Loucy (cell line): ENCODE measurements around the gene NELFE.

Experiments
- H2AFZ ChIP-seq: fragments of 200-600 bp; sonication (generic); 2 replicates; pipeline ENCODE4 v1.6.0; 2016; ENCODE audit warnings: antibody characterized with exemption, mild to moderate bottlenecking, low read length, moderate library complexity
- H3F3A ChIP-seq: fragments of 200-600 bp; 2 replicates; pipeline ENCODE4 v1.6.0; 2016; ENCODE audit warnings: antibody characterized with exemption, low read depth, mild to moderate bottlenecking
- H3K27me3 ChIP-seq: fragments of 200-600 bp; sonication (generic); 2 replicates; pipeline ENCODE4 v1.6.1; 2014; ENCODE audit warnings: low read length, mild to moderate bottlenecking; ENCODE audit not compliant: insufficient read depth, poor library complexity, severe bottlenecking
- H3K36me3 ChIP-seq: fragments of 200-600 bp; sonication (generic); 2 replicates; pipeline ENCODE4 v1.6.1; 2016; ENCODE audit warnings: low read length; ENCODE audit not compliant: insufficient read depth
- H3K4me1 ChIP-seq: fragments of 200-600 bp; sonication (generic); 2 replicates; pipeline ENCODE4 v1.5.1; 2014; ENCODE audit warnings: low read length, mild to moderate bottlenecking; ENCODE audit not compliant: insufficient read depth, poor library complexity, severe bottlenecking
- H3K4me2 ChIP-seq: fragments of 200-600 bp; sonication (generic); 2 replicates; pipeline ENCODE4 v1.6.0; 2014; ENCODE audit warnings: antibody characterized with exemption, low read length, low read depth, mild to moderate bottlenecking; ENCODE audit not compliant: poor library complexity, severe bottlenecking
- H3K4me3 ChIP-seq: fragments of 200-600 bp; sonication (generic); 2 replicates; pipeline ENCODE4 v1.5.1; 2014; ENCODE audit warnings: low read length, mild to moderate bottlenecking, mixed read lengths; ENCODE audit not compliant: poor library complexity, severe bottlenecking
- H3K79me2 ChIP-seq: fragments of 200-600 bp; sonication (generic); 2 replicates; pipeline ENCODE4 v1.6.1; 2014; ENCODE audit warnings: low read length; ENCODE audit not compliant: insufficient read depth
- H3K9ac ChIP-seq: fragments of 200-600 bp; sonication (generic); 2 replicates; pipeline ENCODE4 v1.6.0; 2014; ENCODE audit warnings: mild to moderate bottlenecking, low read depth, low read length, moderate library complexity; ENCODE audit not compliant: poor library complexity, severe bottlenecking
- H3K9me2 ChIP-seq: fragments of 200-600 bp; sonication (generic); replicated peaks from 2 replicates; pipeline ENCODE4 v1.6.1; 2016; ENCODE audit warnings: low read depth, low read length, mixed read lengths
- H3K9me3 ChIP-seq: fragments of 200-600 bp; sonication (generic); 2 replicates; pipeline ENCODE4 v1.6.1; 2014; ENCODE audit warnings: mild to moderate bottlenecking, antibody characterized with exemption, low read length, low read depth; ENCODE audit not compliant: insufficient read depth
- H4K20me1 ChIP-seq: fragments of 200-600 bp; sonication (generic); 2 replicates; pipeline ENCODE4 v1.6.0; 2014; ENCODE audit warnings: antibody characterized with exemption, low read length, mild to moderate bottlenecking; ENCODE audit not compliant: insufficient read depth, poor library complexity, severe bottlenecking
- CTCF ChIP-seq: fragments of 200-600 bp; sonication (generic); conservative IDR thresholded peaks from 2 replicates; pipeline ENCODE4 v1.5.1; 2014; ENCODE audit warnings: mild to moderate bottlenecking, antibody characterized with exemption, low read length
- EZH2phosphoT487 ChIP-seq: fragments of 200-600 bp; IDR thresholded peaks from 2 replicates; pipeline ENCODE4 v1.6.1; 2018; ENCODE audit warnings: antibody characterized with exemption, mild to moderate bottlenecking, moderate library complexity, borderline replicate concordance

The NELFE gene

DNA sequence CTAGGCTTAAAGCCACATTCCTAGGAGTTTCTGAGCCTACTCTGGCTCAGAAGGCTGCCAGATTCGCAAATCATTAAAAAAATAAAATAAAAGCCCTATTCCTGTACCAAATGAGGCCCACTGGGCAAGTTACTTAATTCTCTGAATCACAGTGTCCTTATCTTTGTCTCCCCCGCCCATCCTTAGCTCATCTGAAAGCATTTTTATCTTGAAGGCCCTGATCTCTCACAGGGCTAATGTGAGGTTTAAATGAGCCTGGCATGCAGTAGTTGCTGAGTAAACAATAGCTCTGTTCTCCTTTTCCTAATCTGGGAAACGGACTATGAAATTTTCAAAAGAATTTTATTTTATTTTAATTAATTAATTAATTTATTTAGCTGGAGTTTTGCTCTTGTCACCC is 54.8 kb downstream of the NELFE start:
- Histone ChIP-seq H3K36me3 (no peaks in the 10 kb centered on the region), H3K4me1 (peaks cover 13% of the 10 kb centered on the region), H3K4me3 (no peak overlapping the region), H2AFZ (no peak overlapping the region), H3K27me3 (no peaks in the 10 kb centered on the region), H3F3A (no peaks in the 10 kb centered on the region; the same call in 1 of the 2 replicates), H4K20me1 (peaks cover 2% of the 10 kb centered on the region), H3K79me2 (peaks cover 25% of the 10 kb centered on the region; the same call in 1 of the 2 replicates), H3K9me2 (no peaks in the 10 kb centered on the region), H3K9me3 (no peaks in the 10 kb centered on the region), H3K9ac (no peak overlapping the region), H3K4me2 (no peak overlapping the region)
- TF ChIP-seq EZH2phosphoT487 (no peak), CTCF (no peak)
